Measurements from ENCODE around the gene TP53I13.

DNA sequence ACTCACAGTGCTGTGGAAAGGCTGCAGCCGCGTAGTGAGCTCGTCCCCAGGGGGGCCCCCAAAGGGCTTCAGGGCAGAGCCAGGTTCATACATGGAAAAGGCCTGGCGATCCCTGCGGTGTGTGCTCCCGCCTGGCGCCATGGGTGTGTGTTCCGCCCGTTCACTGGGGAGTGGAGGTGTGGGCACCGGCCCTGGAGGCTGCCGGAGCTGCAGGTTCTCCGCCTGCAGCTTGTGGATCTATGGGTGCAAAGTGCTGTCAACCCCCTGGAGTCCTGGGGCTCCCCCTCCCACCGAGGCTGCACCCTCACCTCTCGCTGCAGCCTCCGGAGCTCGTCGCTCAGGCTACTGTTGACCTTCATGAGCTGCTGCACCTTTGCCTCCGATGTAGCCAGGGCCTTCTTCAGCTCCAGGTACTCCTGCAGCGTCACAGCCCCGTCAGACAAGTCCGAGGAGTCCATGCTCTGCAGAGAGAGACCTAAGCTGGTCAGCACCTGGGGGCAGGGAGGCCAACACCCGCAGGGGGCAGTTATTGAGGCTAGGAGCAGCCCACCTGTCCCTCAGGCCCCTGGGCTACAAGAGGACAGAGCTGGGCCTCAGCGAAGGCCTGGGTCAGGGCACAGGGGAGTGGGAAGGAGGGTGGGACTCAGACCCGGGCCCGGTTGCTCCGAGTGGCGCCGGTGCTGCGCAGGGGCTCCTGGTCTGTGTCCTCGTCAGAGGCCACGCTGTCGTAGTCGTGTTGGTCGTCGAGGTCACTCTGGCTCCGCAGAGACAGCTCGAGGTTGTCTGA, 7.9 kb downstream of the TP53I13 start:
- TF ChIP-seq POLR2AphosphoS5 (IDR thresholded peaks at IDR 0.05; ENCODE audit: borderline replicate concordance, low read depth, low read length) (no peak), EZH2 (IDR thresholded peaks at IDR 0.05) (no peak), FOXP2 (optimal IDR thresholded peaks at IDR 0.05; ENCODE audit: control extremely low read depth, extremely low read length, insufficient read depth) (no peak)

All from SK-N-MC (cell line).